ENCODE data around the gene KLF1. TPM values are rescaled to one million over a fixed set of nuclear protein-coding genes. Genes with fewer than 3 reads are reported as not detected.
A peak's percentile ranks its signal among the peaks of the same experiment; 100 is the strongest.
"Not testable (repeated sequence)": the region's sequence is repeated elsewhere in the genome, so short reads cannot be mapped to it uniquely, and the experiment has no call there.

The KLF1 gene
- total RNA-seq, 1 experiment from 2014 or later, result 0.10 TPM

GRCh38 chr19:12890787-12891552 is 4.0 kb upstream of the KLF1 start, which contains the start of gene GCDH:
Gene GCDH, plus strand, starts transcription at chr19:12891160. Its CDS starts 145 bp downstream, at chr19:12891305.
- intact Hi-C loops (cut with micrococcal nuclease; ENCODE audit: unreplicated experiment) (no loop called here), in situ Hi-C loops (cut with HindIII; ENCODE audit: low pct_unique_long_range_greater_than_20kb, low sequenced_read_pairs) (no loop called here)
- Histone ChIP-seq H3K4me3 (ENCODE audit: low read depth in 2 of 2, low read length in 2 of 2) (peak within 1 kb of the TSS; percentile 85 to 94), H3K4me1 (ENCODE audit: control insufficient read depth, insufficient read depth, low read length) (no peaks in the 10 kb centered on the region; the same call in 1 of the 2 replicates), H3K36me3 (ENCODE audit: control insufficient read depth, insufficient read depth, low read length) (no peaks in the 10 kb centered on the region; the same call in 1 of the 2 replicates), H3K9me3 (ENCODE audit: control insufficient read depth, insufficient read depth, low read depth, low read length) (no peaks in the 10 kb centered on the region), H3K27me3 (ENCODE audit: control insufficient read depth, insufficient read depth, low read length) (no peaks in the 10 kb centered on the region), H3K27ac (ENCODE audit: low read length) (peak within 1 kb of the TSS; percentile 44; the same call in 1 of the 2 replicates)
- peak; percentile 87 for DNase-seq (ENCODE audit: low read depth, low spot score)
- TSS peak; percentile 86 for BruUV-seq (replicated peaks)
- ChIA-PET POLR2A (interaction anchor here (0.6 kb wide), 2 partner anchors 51 to 55 kb away, joined by 3 to 9 read pairs; partner anchors contain the start of gene RAD23A), CTCF (interaction anchor here (0.5 to 0.9 kb wide), 2 partner anchors 17 to 204 kb away, joined by 3 to 11 read pairs; no protein-coding TSS in a partner anchor)
- peak; percentile 99 for ATAC-seq
- no peak for TF ChIP-seq CTCF (IDR thresholded peaks at IDR 0.05)
- peak; percentile 56; the same call in 1 of the 2 replicates for TF ChIP-seq SIN3A (IDR thresholded peaks at IDR 0.05; ENCODE audit: borderline replicate concordance, insufficient read depth, low read depth, low read length)

- H3K9me3 ChIP-seq (ENCODE audit: control insufficient read depth, insufficient read depth, low read depth, low read length); ATAC-seq; DNase-seq (ENCODE audit: low read depth, low spot score); BruUV-seq (replicated peaks); H3K36me3 ChIP-seq (ENCODE audit: control insufficient read depth, insufficient read depth, low read length); H3K27me3 ChIP-seq (ENCODE audit: control insufficient read depth, insufficient read depth, low read length); intact Hi-C loops (cut with micrococcal nuclease; ENCODE audit: unreplicated experiment); H3K27ac ChIP-seq (ENCODE audit: low read length); H3K4me1 ChIP-seq (ENCODE audit: control insufficient read depth, insufficient read depth, low read length); in situ Hi-C loops (cut with HindIII; ENCODE audit: low pct_unique_long_range_greater_than_20kb, low sequenced_read_pairs): not testable (repeated sequence)
- ChIA-PET POLR2A (interaction anchor here (0.6 kb wide), 1 partner anchor 56 kb away, joined by 3 read pairs; the partner anchor contains the start of gene RAD23A), CTCF (interaction anchor here (0.5 to 0.9 kb wide), 3 partner anchors 18 to 972 kb away, joined by 3 to 11 read pairs (median 6); no protein-coding TSS in a partner anchor)
- peak overlapping the region; percentile 85 to 94 for H3K4me3 ChIP-seq (ENCODE audit: low read depth in 2 of 2, low read length in 2 of 2)
Observed at GRCh38 chr19:12890299-12890786, 3.3 kb upstream of the KLF1 start.

GRCh38 chr19:12888006-12888603 is 1.1 kb upstream of the KLF1 start:
- ATAC-seq, result no peak
- Histone ChIP-seq H3K27ac (ENCODE audit: low read length) (no peak overlapping the region), H3K4me1 (ENCODE audit: control insufficient read depth, insufficient read depth, low read length) (no peaks in the 10 kb centered on the region; the same call in 1 of the 2 replicates), H3K4me3 (ENCODE audit: low read depth in 2 of 2, low read length in 2 of 2) (no peak overlapping the region), H3K27me3 (ENCODE audit: control insufficient read depth, insufficient read depth, low read length) (no peaks in the 10 kb centered on the region), H3K9me3 (ENCODE audit: control insufficient read depth, insufficient read depth, low read depth, low read length) (no peaks in the 10 kb centered on the region; the same call in 1 of the 2 replicates), H3K36me3 (ENCODE audit: control insufficient read depth, insufficient read depth, low read length) (no peaks in the 10 kb centered on the region; the same call in 1 of the 2 replicates)
- no TSS peak for BruUV-seq (replicated peaks)
- intact Hi-C loops (cut with micrococcal nuclease; ENCODE audit: unreplicated experiment) (no loop called here), in situ Hi-C loops (cut with HindIII; ENCODE audit: low pct_unique_long_range_greater_than_20kb, low sequenced_read_pairs) (no loop called here)
- DNase-seq (ENCODE audit: low read depth, low spot score), result no peak
- ChIA-PET POLR2A (no interaction called here), CTCF (no interaction called here)
- TF ChIP-seq SIN3A (IDR thresholded peaks at IDR 0.05; ENCODE audit: borderline replicate concordance, insufficient read depth, low read depth, low read length) (no peak), CTCF (IDR thresholded peaks at IDR 0.05) (no peak), TCF7L2 (IDR thresholded peaks at IDR 0.05; ENCODE audit: low read depth, low read length) (no peak), REST (IDR thresholded peaks at IDR 0.05; ENCODE audit: insufficient read depth in 1 of 2, low read depth in 2 of 2, low read length in 1 of 2) (no peak), POLR2AphosphoS5 (IDR thresholded peaks at IDR 0.05; ENCODE audit: low read depth, low read length) (no peak)

All from Panc1 (cell line).